NCI-H1092 treated with DMSO at 0.1 percent for 48 hours (cell line): ENCODE measurements around the gene HTT.

ENCODE experiments used
- DNase-seq: peaks from one replicate; lab custom pipeline; 2025; lab: John Stamatoyannopoulos, UW

HTT gene

GRCh38 chr4:3267576-3268394 is 193.3 kb downstream of the HTT start:
- DNase-seq: no peak

GRCh38 chr4:3268395-3269104 is 194.1 kb downstream of the HTT start:
- no peak for DNase-seq

GRCh38 chr4:3269105-3269927 is 194.8 kb downstream of the HTT start:
- no peak for DNase-seq

- DNase-seq: no peak
Observed at GRCh38 chr4:3269991-3270611, 195.6 kb downstream of the HTT start.

GRCh38 chr4:3271131-3271530 is 196.7 kb downstream of the HTT start:
- DNase-seq: no peak

GRCh38 chr4:3276986-3277385 is 202.5 kb downstream of the HTT start:
- DNase-seq: no peak

GRCh38 chr4:3280466-3280865 is 206.0 kb downstream of the HTT start:
- DNase-seq: no peak

- no peak for DNase-seq
Observed at GRCh38 chr4:3283483-3283882, 209.0 kb downstream of the HTT start.

- no peak for DNase-seq
Observed at GRCh38 chr4:3283916-3284315, 209.4 kb downstream of the HTT start.

- DNase-seq: no peak
Observed at GRCh38 chr4:3284734-3285557, 210.5 kb downstream of the HTT start.

- DNase-seq: no peak
Observed at GRCh38 chr4:3285558-3286334, 211.3 kb downstream of the HTT start.

GRCh38 chr4:3286335-3287175 is 212.1 kb downstream of the HTT start:
- no peak for DNase-seq

GRCh38 chr4:3287271-3287971 is 212.9 kb downstream of the HTT start:
- DNase-seq: no peak

- no peak for DNase-seq
Observed at GRCh38 chr4:3287972-3288570, 213.6 kb downstream of the HTT start.

GRCh38 chr4:3288571-3289094 is 214.2 kb downstream of the HTT start:
- no peak for DNase-seq

GRCh38 chr4:3290476-3290875 is 216.0 kb downstream of the HTT start:
- no peak for DNase-seq

GRCh38 chr4:3290889-3291321 is 216.4 kb downstream of the HTT start:
- DNase-seq: no peak

GRCh38 chr4:3291411-3291968 is 217.0 kb downstream of the HTT start:
- DNase-seq: peak; percentile 34
